Measurements from ENCODE around the gene MYO5B.
A peak's percentile ranks its signal among the peaks of the same experiment; 100 is the strongest.
"Not testable (repeated sequence)": the region's sequence is repeated elsewhere in the genome, so short reads cannot be mapped to it uniquely, and the experiment has no call there.

MYO5B gene

DNA sequence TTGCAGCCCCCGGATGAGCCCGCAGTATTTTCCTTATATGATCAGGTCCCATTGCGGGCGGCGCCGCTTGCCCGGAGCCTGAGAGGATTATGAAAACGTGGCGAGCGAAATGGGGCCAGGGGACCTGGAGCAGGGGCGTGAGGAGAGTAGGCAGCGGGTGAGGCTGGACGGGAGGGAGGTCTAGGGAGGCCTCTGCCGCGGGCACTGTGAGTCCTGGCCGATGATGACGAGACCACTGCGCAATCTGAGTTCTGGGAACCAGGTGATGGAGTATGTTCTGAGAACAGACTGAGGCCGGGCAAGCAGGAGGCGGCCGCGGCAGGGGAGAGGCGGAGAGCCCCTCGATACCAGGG, 380.8 kb downstream of the MYO5B start:
- DNase-seq: peak; percentile 48

GRCh38 chr18:49813319-49814146, 381.4 kb downstream of the MYO5B start, which contains the start of gene ACAA2:
Gene ACAA2, minus strand, starts transcription at chr18:49813533. Its CDS starts 49 bp downstream, at chr18:49813484.
- DNase-seq: peak; percentile 53

GRCh38 chr18:49813069-49813318, 382.0 kb downstream of the MYO5B start:
- peak; percentile 51 for DNase-seq

- no peak for DNase-seq
Observed at GRCh38 chr18:49812286-49813068, 382.5 kb downstream of the MYO5B start.

DNA sequence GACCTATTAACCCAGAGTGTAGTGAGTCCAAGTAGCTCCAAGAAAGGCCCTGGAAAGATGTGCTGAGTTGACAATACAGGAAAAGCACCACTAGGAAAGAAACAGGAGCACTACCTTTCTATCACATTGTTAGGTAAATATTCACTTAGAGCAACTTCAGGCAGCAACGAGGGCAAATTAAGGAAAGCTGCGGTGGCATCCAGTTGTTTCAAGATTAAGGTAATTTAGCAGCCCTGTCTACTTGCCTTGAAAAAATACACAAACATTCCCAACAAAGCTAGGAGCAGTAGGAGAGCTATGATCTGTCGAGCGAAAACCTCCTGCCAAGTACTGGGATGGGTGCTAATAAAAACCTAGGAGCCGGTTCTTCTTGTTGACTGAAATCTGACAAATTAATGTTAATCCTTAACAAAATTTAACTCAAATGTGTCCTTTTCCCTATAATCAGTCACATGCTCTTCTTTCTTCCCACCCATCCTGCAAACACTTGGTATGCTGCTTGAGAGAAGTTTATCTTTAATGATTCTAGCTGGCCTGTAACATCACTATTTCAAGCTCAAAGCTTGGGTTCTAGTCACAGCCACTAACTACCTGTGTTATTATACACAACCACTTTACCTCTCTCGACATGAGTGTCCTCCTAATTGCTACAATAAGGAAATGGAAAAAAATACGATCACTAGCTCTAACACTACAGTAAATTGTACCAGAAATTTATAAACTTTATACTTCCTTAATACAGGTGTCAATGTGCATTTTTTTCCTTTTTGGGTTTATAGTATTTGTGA, 383.6 kb downstream of the MYO5B start:
- peak; percentile 5 for DNase-seq

DNA sequence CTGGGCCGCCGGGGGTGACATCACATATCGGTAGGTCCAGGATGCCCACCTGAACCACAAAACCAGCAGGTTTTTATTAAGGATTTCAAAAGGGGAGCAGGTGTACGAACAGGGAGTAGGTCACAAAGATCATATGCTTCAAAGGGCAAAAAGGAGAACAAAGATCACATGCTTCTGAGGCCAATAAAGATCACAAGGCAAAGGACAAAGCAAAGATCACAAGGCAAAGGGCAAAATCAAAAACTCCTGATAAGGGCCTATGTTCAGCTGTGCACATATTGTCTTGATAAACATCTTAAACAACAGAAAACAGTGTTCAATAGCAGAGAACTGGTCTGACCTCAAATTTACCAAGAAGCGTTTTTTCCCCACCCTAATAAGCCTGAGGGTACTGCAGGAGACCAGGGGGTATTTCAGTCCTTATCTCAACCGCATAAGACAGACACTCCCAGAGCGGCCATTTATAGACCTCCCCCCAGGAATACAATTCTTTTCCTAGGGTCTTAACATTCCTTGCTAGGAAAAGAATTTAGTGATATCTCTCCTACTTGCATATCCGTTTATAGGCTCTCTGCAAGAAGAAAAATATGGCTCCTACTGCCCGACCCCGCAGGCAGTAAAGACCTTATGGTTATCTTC, 386.3 kb downstream of the MYO5B start:
- DNase-seq: not testable (repeated sequence)

GRCh38 chr18:49804096-49804495, 390.9 kb downstream of the MYO5B start:
- DNase-seq: no peak

DNA sequence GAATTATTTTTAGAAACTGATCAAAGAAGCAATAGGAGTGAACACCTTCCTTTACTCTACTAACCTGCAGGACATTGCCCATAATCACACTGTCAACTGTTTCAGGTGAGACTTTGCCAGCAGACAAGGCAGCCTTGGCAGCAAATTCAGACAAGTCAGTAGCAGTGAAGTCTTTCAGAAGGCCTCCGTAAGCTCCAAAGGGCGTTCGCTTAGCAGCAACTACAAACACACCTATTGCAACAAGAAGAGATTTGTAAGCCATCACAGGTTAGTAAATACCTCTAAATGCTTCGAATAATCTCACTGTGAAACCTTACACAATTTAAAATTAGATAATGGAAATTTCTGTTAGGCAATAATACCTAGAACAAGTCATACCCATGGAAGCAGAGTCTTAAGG, 392.3 kb downstream of the MYO5B start:
- DNase-seq: no peak

DNA sequence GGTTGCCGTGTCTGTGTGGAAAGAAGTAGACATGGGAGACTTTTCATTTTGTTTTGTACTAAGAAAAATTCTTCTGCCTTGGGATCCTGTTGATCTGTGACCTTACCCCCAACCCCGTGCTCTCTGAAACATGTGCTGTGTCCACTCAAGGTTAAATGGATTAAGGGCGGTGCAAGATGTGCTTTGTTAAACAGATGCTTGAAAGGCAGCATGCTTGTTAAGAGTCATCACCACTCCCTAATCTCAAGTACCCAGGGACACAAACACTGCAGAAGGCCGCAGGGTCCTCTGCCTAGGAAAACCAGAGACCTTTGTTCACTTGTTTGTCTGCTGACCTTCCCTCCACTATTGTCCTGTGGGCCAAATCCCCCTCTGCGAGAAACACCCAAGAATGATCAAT, 394.5 kb downstream of the MYO5B start:
- DNase-seq: not testable (repeated sequence)

DNA sequence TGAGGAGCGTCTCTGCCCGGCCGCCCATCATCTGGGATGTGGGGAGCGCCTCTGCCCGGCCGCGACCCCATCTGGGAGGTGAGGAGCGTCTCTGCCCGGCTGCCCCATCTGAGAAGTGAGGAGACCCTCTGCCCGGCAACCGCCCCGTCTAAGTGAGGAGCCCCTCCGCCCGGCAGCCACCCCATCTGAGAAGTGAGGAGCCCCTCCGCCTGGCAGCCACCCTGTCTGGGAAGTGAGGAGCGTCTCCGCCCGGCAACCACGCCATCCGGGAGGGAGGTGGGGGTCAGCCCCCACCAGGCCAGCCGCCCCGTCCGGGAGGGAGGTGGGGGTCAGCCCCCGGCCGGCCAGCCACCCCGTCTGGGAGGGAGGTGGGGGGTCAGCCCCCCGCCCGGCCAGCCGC, 395.1 kb downstream of the MYO5B start:
- DNase-seq: not testable (repeated sequence)

DNA sequence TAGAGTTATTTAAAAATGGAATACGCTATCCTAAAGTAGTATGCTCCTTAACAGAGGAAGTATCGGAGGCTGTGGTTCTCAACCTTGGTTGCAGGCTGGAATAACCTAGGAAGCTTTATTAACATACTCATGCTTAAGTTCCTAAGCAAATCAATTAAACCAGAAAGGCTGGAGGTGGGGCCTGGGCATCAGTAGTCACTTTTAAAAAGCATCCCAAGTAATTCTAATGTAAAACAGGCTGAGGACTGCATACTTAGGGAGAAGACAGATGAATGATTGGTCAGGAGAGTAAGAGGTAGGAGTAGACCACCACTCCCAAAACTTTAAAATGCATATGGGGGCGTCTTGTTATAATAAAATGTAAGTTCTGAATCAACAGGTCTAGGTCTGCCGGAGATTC, 396.9 kb downstream of the MYO5B start:
- DNase-seq: no peak

DNA sequence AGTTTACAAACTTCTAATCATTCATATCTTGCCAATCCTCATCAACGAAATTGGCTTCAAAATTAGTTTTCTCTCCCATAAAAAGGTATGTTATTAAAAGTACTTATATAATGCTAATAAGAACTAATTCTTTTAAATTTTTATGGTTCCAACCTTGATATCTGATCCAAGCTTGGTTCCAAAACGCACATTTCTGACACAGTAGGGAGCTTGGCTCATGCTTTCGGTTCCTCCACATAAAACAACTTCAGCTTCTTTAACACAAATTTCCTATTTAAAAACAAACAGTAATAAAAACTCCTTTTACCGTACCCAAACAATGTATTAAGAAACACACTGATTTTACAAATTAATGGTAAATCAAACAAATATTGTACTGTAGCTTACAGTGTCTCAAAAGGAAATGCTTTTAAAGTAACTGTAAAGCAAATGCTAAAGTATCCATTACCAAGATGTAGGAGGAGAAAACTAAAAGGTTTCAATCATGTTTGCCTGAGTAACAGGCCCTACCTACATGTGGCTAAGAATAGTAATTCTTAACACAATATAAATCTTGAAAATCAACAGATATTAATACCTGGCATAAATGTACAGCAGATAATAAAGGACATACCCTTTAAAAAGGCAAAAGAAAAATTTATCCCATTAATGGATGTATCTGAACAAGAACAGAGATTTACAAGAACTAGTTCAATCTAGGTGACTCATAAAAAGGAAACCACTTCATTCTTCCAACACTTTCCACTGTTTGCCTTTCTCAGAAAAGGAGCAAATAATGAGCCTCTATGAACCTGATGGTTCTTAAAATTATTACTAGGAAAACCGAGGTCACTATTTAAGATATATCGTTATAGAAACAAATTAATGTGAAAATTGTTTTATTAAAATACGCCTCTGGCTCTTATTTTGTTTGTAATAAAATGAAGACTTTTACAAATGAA, 399.1 kb downstream of the MYO5B start:
- DNase-seq: no peak

GRCh38 chr18:49794743-49795142, 400.2 kb downstream of the MYO5B start:
- no peak for DNase-seq

DNA sequence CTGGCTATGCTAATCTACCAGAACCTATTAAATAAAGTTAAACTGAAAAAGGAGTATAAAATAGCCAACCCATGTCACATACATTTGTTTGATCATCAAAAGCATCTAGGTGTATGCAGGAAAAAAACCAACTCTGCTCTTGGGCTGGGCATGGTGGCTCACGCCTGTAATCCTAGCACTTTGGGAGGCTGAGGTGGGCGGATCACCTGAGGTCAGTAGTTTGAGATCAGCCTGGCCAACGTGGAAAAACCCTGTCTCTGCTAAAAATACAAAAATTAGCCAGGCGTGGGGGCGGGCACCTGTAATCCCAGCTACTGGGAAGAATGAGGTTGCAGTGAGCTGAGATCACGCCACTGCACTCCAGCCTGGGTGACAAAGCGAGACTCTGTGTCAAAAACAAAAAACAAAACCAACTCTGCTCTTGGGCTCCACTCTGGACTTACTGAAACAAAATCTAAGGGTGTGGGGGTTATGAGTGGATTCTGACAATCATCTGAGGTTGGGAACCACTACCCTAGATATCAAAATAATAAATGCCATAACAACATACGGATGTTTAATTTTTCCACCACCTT, 405.3 kb downstream of the MYO5B start:
- DNase-seq: not testable (repeated sequence)

DNA sequence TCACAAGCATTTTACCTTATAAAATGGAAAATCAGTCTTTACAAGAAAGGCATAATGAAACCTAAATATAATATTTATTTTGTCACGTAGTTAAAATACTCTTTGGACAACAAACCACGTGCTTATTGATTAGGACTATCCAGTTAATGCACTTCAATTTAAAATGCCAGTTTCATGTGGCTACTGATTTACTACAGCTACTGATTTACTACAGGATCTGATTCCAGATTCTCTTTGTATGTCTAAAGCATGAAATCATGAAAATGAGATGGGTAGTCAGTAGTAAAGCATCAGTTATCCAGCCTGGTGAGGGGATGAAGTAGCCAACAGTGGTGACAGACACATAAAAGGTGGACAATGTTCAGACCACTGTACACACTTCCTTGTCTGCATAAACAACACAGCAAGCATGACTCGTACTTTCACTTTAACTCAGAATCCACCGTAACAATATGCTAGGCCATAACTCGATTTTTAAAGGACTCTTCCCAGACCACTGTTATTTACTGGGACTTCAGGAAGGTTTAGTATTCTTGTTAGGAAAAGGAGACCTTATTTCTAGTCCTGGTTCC, 406.5 kb downstream of the MYO5B start:
- DNase-seq: no peak

GRCh38 chr18:49786019-49786720, 408.8 kb downstream of the MYO5B start:
- DNase-seq: no peak

DNA sequence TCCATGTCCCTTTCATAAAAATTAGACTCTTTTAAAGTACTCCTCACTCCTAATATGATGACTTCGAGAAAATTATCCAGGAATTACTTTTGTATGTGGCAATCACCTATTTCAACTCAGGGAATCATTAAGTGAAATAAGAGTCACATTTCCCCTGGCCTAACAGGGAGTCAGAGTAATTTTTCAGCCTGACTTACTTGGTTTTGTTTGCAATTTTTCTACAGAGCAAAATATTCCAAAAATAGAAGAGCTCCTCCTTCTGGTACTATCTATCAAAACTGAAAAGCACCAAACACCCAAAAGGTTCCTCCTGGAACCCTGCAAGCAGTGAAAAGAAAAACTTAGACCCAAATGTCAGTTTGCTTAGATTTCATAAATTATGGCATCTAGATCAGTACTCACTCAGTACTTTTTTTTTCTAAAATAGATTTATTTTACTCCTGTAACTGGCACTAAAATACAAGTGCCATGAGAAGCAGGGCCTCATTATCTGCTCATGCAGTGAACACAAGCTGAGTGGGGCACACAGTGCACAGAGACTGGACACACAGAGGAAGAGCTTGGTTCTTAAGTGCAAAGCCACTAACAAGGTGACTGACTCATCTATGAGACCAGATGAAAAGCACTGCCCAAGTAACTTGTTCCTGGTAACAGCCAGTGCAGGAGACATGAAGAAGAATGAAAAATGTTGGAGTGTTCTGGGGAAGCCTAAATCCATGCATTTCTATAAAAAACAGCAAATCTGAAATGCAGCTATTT, 410.3 kb downstream of the MYO5B start:
- no peak for DNase-seq

DNA sequence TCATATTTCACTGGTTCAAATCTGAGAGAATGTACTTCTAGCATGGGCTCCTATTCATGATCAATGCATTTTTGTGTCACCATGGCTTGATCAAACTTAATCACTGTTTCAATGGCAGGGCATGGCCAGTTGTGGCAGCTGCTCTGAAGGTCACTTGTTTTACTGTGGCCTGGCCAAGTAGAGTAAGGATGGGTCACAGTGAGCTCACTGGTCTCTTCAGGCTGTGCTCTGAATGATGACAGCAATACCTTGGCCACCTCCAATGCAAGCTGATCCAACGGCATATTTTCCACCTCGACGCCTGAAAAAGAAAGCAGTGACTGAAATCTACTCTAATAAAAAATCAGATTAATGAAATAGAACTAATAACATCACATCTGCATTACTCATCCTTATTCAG, 411.3 kb downstream of the MYO5B start:
- not testable (repeated sequence) for DNase-seq

- DNase-seq: no peak
Observed at GRCh38 chr18:49778826-49779465, 416.0 kb downstream of the MYO5B start.
